IMR-90 (cell line): ENCODE measurements around the gene HS6ST3. TPM values are rescaled to one million over a fixed set of nuclear protein-coding genes. Genes with fewer than 3 reads are reported as not detected.

ENCODE experiments used
- ATAC-seq: fragments of 200-7000 bp; cut with Tn5 transposase; 2 replicates; pipeline ENCODE4 v1.9.1; 2020; ENCODE audit warnings: low read depth, mild to moderate bottlenecking, moderate library complexity
- BruUV-seq: library from RNA; stranded (reverse); fragments of 400-500 nt; replicated peaks from 2 replicates; lab custom pipeline; 2021; lab: Mats Ljungman, UMichigan
- CTCF ChIA-PET: fragments of 300-600 bp; formaldehyde crosslinking; extraction: SDS; loops from one replicate; lab custom pipeline; 2021; ENCODE audit warnings: antibody characterized with exemption; lab: Yijun Ruan, JAX
- POLR2A ChIA-PET: fragments of 300-600 bp; sonication (Branson Sonifier 250); formaldehyde crosslinking; loops from one replicate; lab custom pipeline; 2022; ENCODE audit warnings: antibody characterized with exemption; ENCODE audit not compliant: unreplicated experiment; lab: Charles Lee
- DNase-seq: peaks from one replicate; pipeline ENCODE4 v3.0.0; 2013
- H2AFZ ChIP-seq: replicated peaks from 2 replicates; pipeline ENCODE3; 2013; ENCODE audit warnings: low read length, mild to moderate bottlenecking; ENCODE audit not compliant: poor library complexity
- H2AK5ac ChIP-seq: 2 replicates; pipeline ENCODE4 v1.6.1; 2013; ENCODE audit warnings: low read depth, low read length, inconsistent platforms
- H2AK9ac ChIP-seq: replicated peaks from 2 replicates; pipeline ENCODE3; 2013; ENCODE audit warnings: mild to moderate bottlenecking, low read depth, low read length, moderate library complexity; ENCODE audit not compliant: poor library complexity
- H2BK120ac ChIP-seq: 2 replicates; pipeline ENCODE4 v1.6.1; 2013; ENCODE audit warnings: low read depth, low read length, inconsistent platforms
- H2BK15ac ChIP-seq: 3 replicates; pipeline ENCODE4 v1.6.1; 2013; ENCODE audit warnings: low read depth, low read length, inconsistent platforms
- H2BK20ac ChIP-seq: 2 replicates; pipeline ENCODE4 v1.6.1; 2013; ENCODE audit warnings: low read depth, mild to moderate bottlenecking, inconsistent platforms, low read length, moderate library complexity
- H2BK5ac ChIP-seq: 2 replicates; pipeline ENCODE4 v1.6.1; 2013; ENCODE audit warnings: mild to moderate bottlenecking, low read depth, low read length, inconsistent platforms; ENCODE audit not compliant: poor library complexity, severe bottlenecking
- H3K14ac ChIP-seq: replicated peaks from 2 replicates; pipeline ENCODE4 v1.6.1; 2013; ENCODE audit warnings: low read depth, low read length, inconsistent platforms
- H3K18ac ChIP-seq: 2 replicates; pipeline ENCODE4 v1.6.1; 2013; ENCODE audit warnings: low read depth, low read length, control low read depth
- H3K23ac ChIP-seq: 2 replicates; pipeline ENCODE4 v1.6.1; 2013; ENCODE audit warnings: low read depth, low read length, inconsistent platforms
- H3K27ac ChIP-seq: 2 replicates; pipeline ENCODE4 v1.5.1; 2013; ENCODE audit warnings: mild to moderate bottlenecking, control low read depth, low read length; ENCODE audit not compliant: insufficient read depth
- H3K27me3 ChIP-seq: 2 replicates; pipeline ENCODE4 v1.6.1; 2013; ENCODE audit warnings: low read length; ENCODE audit not compliant: control insufficient read depth, insufficient read depth
- H3K36me3 ChIP-seq: 2 replicates; pipeline ENCODE4 v1.6.1; 2013; ENCODE audit warnings: low read length, mixed read lengths; ENCODE audit not compliant: control insufficient read depth, insufficient read depth
- H3K4ac ChIP-seq: 2 replicates; pipeline ENCODE4 v1.6.1; 2013; ENCODE audit warnings: low read depth, low read length, inconsistent platforms
- H3K4me1 ChIP-seq: 2 replicates; pipeline ENCODE4 v1.6.1; 2013; ENCODE audit warnings: low read length, mixed read lengths; ENCODE audit not compliant: control insufficient read depth, insufficient read depth
- H3K4me2 ChIP-seq: 2 replicates; pipeline ENCODE4 v1.6.1; 2013; ENCODE audit warnings: low read depth, mild to moderate bottlenecking, control low read depth, low read length, moderate library complexity
- H3K4me3 ChIP-seq: 2 replicates; pipeline ENCODE4 v1.5.1; 2013; ENCODE audit warnings: low read depth, mild to moderate bottlenecking, control low read depth, low read length, moderate library complexity; ENCODE audit not compliant: insufficient read depth
- H3K56ac ChIP-seq: 2 replicates; pipeline ENCODE4 v1.6.1; 2013; ENCODE audit warnings: low read length, inconsistent platforms; ENCODE audit not compliant: insufficient read depth; ENCODE audit errors: extremely low read depth
- H3K79me1 ChIP-seq, 2 experiments: 2 replicates each; pipeline ENCODE4 v1.6.1; 2013; ENCODE audit warnings: low read length in 2 of 2, inconsistent platforms in 1 of 2, low read depth in 1 of 2
- H3K9ac ChIP-seq: 2 replicates; pipeline ENCODE4 v1.6.1; 2013; ENCODE audit warnings: low read depth, low read length, control low read depth
- H3K9me1 ChIP-seq: 2 replicates; pipeline ENCODE4 v1.6.1; 2013; ENCODE audit warnings: low read length, inconsistent platforms; ENCODE audit not compliant: insufficient read depth
- H3K9me3 ChIP-seq: 2 replicates; pipeline ENCODE4 v1.6.1; 2013; ENCODE audit warnings: low read length; ENCODE audit not compliant: control insufficient read depth, insufficient read depth
- H4K20me1 ChIP-seq: 2 replicates; pipeline ENCODE4 v1.6.1; 2013; ENCODE audit warnings: low read length, inconsistent platforms; ENCODE audit not compliant: insufficient read depth
- H4K5ac ChIP-seq: 2 replicates; pipeline ENCODE4 v1.6.1; 2013; ENCODE audit warnings: mild to moderate bottlenecking, low read depth, low read length, control low read depth
- H4K8ac ChIP-seq, 2 experiments: 2 replicates each; pipeline ENCODE4 v1.6.1; 2013; ENCODE audit warnings: low read depth in 2 of 2, low read length in 2 of 2, control low read depth in 1 of 2, inconsistent platforms in 1 of 2
- H4K91ac ChIP-seq: 2 replicates; pipeline ENCODE4 v1.6.1; 2013; ENCODE audit warnings: low read depth, low read length, inconsistent platforms; ENCODE audit not compliant: insufficient read depth
- MXI1 ChIP-seq: IDR thresholded peaks from 2 replicates; pipeline ENCODE4 v1.6.1; 2012; ENCODE audit warnings: low read depth, mild to moderate bottlenecking, low read length, moderate library complexity, borderline replicate concordance
- WGBS, 2 experiments: methylation state at CpG; one replicate each; pipeline versions ENCODE4 v1.1.5 to v1.1.7; 2013; ENCODE audit warnings: missing lambda C conversion rate in 2 of 2; ENCODE audit not compliant: insufficient read length in 1 of 2; ENCODE audit errors: extremely low coverage in 2 of 2; 5-methylcytosine and 5-hydroxymethylcytosine counted together
- dilution Hi-C: fragments of 300-500 bp; cut with HindIII; formaldehyde crosslinking; loops from one replicate; pipeline ENCODE4 v1.14.3; 2018; ENCODE audit warnings: low sequenced_read_pairs; ENCODE audit not compliant: unreplicated experiment
- in situ Hi-C: fragments of 300-500 bp; cut with MboI; formaldehyde crosslinking; loops from 3 replicates; pipeline ENCODE4 v1.14.3; 2019; ENCODE audit warnings: low sequenced_read_pairs, inconsistent platforms, mixed read lengths
- intact Hi-C: fragments of 100-400 bp; cut with micrococcal nuclease; formaldehyde crosslinking; loops from 2 replicates; pipeline ENCODE4 v1.10.0; 2022
- polyA plus RNA-seq, 3 experiments: library from polyadenylated mRNA; depleted of rRNA; stranded (reverse); fragments of >200 nt; gene quantifications; 2 replicates each; pipeline ENCODE4 v1.2.3, GENCODE V29; 2012; ENCODE audit warnings: low replicate concordance in 1 of 3
- total RNA-seq: library from RNA; depleted of rRNA; stranded (reverse); fragments of >200 nt; gene quantifications from 2 replicates; pipeline ENCODE4 v1.2.3, GENCODE V29; 2012

The HS6ST3 gene
- total and polyA plus RNA-seq, 2 of the 4 experiments (the other 2 are of a cell fraction): not detected

- WGBS, 2 experiments: 20% methylated on average over 1 of the region's 3 CpGs; no CpG with 5 or more reads in 1 of the 2 experiments
- no peak for DNase-seq
- no peak for TF ChIP-seq MXI1
- H3K36me3 ChIP-seq: no peaks in the 10 kb centered on the region
- H4K5ac ChIP-seq: no peak overlapping the region
- no TSS peak for BruUV-seq
- no peak overlapping the region for H3K9ac ChIP-seq
- H4K91ac ChIP-seq: no peak overlapping the region
- H2AK9ac ChIP-seq: no peak overlapping the region
- no peak overlapping the region for H2BK5ac ChIP-seq
- no peak for ATAC-seq
- in situ Hi-C loops: no loop called here
- no peak overlapping the region for H3K23ac ChIP-seq
- no peak overlapping the region for H4K8ac ChIP-seq
- no peaks in the 10 kb centered on the region for H3K9me1 ChIP-seq
- intact Hi-C loops: no loop called here
- peaks cover 2% of the 10 kb centered on the region for H3K9me3 ChIP-seq
- ChIA-PET CTCF (no interaction called here), POLR2A (no interaction called here)
- no peaks in the 10 kb centered on the region for H3K4me1 ChIP-seq
- no peak overlapping the region for H2BK20ac ChIP-seq
- no peaks in the 10 kb centered on the region for H3K27me3 ChIP-seq
- no peak overlapping the region for H3K27ac ChIP-seq
- H3K18ac ChIP-seq: no peak overlapping the region
- no peak overlapping the region for H3K14ac ChIP-seq
- no peak overlapping the region for H3K56ac ChIP-seq
- no peak overlapping the region for H3K4me2 ChIP-seq
- no peak overlapping the region for H2BK15ac ChIP-seq
- dilution Hi-C loops: no loop called here
- no peak overlapping the region for H3K4ac ChIP-seq
- H2AK5ac ChIP-seq: no peak overlapping the region
- H2BK120ac ChIP-seq: no peak overlapping the region
- no peaks in the 10 kb centered on the region for H4K20me1 ChIP-seq
- H3K4me3 ChIP-seq: no peak overlapping the region
- H2AFZ ChIP-seq: no peak overlapping the region
- H3K79me1 ChIP-seq: no peaks in the 10 kb centered on the region
Measured at GRCh38 chr13:96710166-96710862, 620.4 kb downstream of the HS6ST3 start.
